ENCODE data around the gene GNAZ. TPM values are rescaled to one million over a fixed set of nuclear protein-coding genes. Genes with fewer than 3 reads are reported as not detected.

The GNAZ gene
- total and polyA plus RNA-seq, 4 donors = 0.21 to 2.2 (median 0.38) TPM

DNA sequence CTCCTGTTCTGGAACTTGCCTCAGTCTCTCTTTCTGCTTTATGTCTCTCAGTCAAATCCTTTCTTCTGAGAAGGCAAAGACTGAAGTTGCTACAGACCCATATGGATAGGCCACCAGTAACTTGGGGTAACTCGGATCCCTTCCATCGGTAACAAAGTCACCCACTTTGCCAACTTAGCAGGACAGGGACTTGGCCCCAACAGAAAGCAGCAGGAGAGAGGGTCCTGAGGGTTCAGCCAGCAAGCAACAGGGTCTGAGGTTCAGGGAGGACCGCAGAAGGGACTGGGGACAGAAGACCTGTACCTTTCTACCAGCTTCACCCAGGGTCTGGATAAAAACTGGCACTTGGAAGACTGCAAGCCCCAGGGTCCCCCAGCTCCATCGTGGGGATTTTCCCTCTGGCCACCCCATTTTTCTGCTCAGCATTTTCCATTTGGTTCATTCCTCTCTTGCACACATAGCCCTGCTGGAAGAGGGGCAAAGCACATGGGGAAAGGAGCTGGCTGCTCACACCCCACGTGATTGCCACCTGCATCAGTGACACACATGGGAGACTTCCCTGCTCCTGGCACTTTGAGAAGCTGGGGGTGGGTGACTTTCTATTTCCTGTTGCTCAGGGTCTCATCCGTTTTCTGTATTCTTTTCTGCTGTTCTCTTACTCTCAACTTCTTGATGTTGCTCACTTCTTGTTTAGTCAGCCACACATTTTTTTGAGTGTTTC lies 34.6 kb upstream of the GNAZ start:
- DNase-seq (ENCODE audit: low spot score) = no peak

More for the DNA sequence above, 34.6 kb upstream of the GNAZ start:
- Histone ChIP-seq H3K27ac (ENCODE audit: low read depth in 1 of 2, low read length in 2 of 2) (no peak overlapping the region), H3K4me1 (ENCODE audit: control insufficient read depth in 4 of 4, insufficient read depth in 4 of 4, low read length in 3 of 4) (no peaks in the 10 kb centered on the region), H3K9me3 (ENCODE audit: control insufficient read depth in 4 of 4, low read length in 3 of 4) (no peaks in the 10 kb centered on the region), H3K27me3 (ENCODE audit: control insufficient read depth in 4 of 4, insufficient read depth in 4 of 4, low read length in 3 of 4) (no peaks in the 10 kb centered on the region), H3K9ac (ENCODE audit: low read depth in 1 of 2, low read length in 2 of 2) (no peak overlapping the region), H3K4me3 (ENCODE audit: low read depth in 1 of 3, low read length in 3 of 3) (no peak overlapping the region), H3K36me3 (ENCODE audit: control insufficient read depth in 4 of 4, insufficient read depth in 3 of 4, low read depth in 1 of 4, low read length in 3 of 4) (no peaks in the 10 kb centered on the region)
- TF ChIP-seq, protein P1, sequence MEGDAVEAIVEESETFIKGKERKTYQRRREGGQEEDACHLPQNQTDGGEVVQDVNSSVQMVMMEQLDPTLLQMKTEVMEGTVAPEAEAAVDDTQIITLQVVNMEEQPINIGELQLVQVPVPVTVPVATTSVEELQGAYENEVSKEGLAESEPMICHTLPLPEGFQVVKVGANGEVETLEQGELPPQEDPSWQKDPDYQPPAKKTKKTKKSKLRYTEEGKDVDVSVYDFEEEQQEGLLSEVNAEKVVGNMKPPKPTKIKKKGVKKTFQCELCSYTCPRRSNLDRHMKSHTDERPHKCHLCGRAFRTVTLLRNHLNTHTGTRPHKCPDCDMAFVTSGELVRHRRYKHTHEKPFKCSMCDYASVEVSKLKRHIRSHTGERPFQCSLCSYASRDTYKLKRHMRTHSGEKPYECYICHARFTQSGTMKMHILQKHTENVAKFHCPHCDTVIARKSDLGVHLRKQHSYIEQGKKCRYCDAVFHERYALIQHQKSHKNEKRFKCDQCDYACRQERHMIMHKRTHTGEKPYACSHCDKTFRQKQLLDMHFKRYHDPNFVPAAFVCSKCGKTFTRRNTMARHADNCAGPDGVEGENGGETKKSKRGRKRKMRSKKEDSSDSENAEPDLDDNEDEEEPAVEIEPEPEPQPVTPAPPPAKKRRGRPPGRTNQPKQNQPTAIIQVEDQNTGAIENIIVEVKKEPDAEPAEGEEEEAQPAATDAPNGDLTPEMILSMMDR (IDR thresholded peaks at IDR 0.05; ENCODE audit: low read depth, low read length, missing input control) = no peak
- TF ChIP-seq, protein P2, sequence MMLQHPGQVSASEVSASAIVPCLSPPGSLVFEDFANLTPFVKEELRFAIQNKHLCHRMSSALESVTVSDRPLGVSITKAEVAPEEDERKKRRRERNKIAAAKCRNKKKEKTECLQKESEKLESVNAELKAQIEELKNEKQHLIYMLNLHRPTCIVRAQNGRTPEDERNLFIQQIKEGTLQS (IDR thresholded peaks at IDR 0.05) = no peak
- TF ChIP-seq RAD21 (IDR thresholded peaks at IDR 0.05) = no peak
- TF ChIP-seq NR2F2 (IDR thresholded peaks at IDR 0.05) = no peak
- no peak for TF ChIP-seq JUND (IDR thresholded peaks at IDR 0.05)
- TF ChIP-seq, protein P3, sequence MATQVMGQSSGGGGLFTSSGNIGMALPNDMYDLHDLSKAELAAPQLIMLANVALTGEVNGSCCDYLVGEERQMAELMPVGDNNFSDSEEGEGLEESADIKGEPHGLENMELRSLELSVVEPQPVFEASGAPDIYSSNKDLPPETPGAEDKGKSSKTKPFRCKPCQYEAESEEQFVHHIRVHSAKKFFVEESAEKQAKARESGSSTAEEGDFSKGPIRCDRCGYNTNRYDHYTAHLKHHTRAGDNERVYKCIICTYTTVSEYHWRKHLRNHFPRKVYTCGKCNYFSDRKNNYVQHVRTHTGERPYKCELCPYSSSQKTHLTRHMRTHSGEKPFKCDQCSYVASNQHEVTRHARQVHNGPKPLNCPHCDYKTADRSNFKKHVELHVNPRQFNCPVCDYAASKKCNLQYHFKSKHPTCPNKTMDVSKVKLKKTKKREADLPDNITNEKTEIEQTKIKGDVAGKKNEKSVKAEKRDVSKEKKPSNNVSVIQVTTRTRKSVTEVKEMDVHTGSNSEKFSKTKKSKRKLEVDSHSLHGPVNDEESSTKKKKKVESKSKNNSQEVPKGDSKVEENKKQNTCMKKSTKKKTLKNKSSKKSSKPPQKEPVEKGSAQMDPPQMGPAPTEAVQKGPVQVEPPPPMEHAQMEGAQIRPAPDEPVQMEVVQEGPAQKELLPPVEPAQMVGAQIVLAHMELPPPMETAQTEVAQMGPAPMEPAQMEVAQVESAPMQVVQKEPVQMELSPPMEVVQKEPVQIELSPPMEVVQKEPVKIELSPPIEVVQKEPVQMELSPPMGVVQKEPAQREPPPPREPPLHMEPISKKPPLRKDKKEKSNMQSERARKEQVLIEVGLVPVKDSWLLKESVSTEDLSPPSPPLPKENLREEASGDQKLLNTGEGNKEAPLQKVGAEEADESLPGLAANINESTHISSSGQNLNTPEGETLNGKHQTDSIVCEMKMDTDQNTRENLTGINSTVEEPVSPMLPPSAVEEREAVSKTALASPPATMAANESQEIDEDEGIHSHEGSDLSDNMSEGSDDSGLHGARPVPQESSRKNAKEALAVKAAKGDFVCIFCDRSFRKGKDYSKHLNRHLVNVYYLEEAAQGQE (IDR thresholded peaks at IDR 0.05) = no peak
- no peak for TF ChIP-seq SP1 (IDR thresholded peaks at IDR 0.05)
- no peak for TF ChIP-seq FOXA1 (IDR thresholded peaks at IDR 0.05)
- TF ChIP-seq HNF4A (conservative IDR thresholded peaks at IDR 0.05) = no peak
- TF ChIP-seq, protein P4, sequence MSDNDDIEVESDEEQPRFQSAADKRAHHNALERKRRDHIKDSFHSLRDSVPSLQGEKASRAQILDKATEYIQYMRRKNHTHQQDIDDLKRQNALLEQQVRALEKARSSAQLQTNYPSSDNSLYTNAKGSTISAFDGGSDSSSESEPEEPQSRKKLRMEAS (IDR thresholded peaks at IDR 0.05) = no peak
- TF ChIP-seq YY1 (IDR thresholded peaks at IDR 0.05) = no peak
- TF ChIP-seq GABPA (IDR thresholded peaks at IDR 0.05 in 1 of 2, conservative IDR thresholded peaks at IDR 0.05 in 1 of 2) = no peak
- TF ChIP-seq, protein P5, sequence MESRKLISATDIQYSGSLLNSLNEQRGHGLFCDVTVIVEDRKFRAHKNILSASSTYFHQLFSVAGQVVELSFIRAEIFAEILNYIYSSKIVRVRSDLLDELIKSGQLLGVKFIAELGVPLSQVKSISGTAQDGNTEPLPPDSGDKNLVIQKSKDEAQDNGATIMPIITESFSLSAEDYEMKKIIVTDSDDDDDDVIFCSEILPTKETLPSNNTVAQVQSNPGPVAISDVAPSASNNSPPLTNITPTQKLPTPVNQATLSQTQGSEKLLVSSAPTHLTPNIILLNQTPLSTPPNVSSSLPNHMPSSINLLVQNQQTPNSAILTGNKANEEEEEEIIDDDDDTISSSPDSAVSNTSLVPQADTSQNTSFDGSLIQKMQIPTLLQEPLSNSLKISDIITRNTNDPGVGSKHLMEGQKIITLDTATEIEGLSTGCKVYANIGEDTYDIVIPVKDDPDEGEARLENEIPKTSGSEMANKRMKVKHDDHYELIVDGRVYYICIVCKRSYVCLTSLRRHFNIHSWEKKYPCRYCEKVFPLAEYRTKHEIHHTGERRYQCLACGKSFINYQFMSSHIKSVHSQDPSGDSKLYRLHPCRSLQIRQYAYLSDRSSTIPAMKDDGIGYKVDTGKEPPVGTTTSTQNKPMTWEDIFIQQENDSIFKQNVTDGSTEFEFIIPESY (IDR thresholded peaks at IDR 0.05) = no peak
- no peak for TF ChIP-seq FOXA2 (IDR thresholded peaks at IDR 0.05)
- TF ChIP-seq HNF4G (IDR thresholded peaks at IDR 0.05) = no peak
- no peak for TF ChIP-seq TAF1 (conservative IDR thresholded peaks at IDR 0.05)
- TF ChIP-seq RXRA (IDR thresholded peaks at IDR 0.05) = no peak
- no peak for TF ChIP-seq EGR1 (IDR thresholded peaks at IDR 0.05; ENCODE audit: low read depth in 2 of 2)
- WGBS = 84% methylated on average over 6 of the region's 6 CpGs
